ENCODE measurements around the gene CLSTN1. TPM values are rescaled to one million over a fixed set of nuclear protein-coding genes. Genes with fewer than 3 reads are reported as not detected.
A peak's percentile ranks its signal among the peaks of the same experiment; 100 is the strongest.

CLSTN1 gene
- total and polyA plus RNA-seq, 2 of the 13 experiments (the other 11 are each of a cell fraction or from before 2014, with no cell fraction given), result 19.7 to 29.8 TPM

DNA sequence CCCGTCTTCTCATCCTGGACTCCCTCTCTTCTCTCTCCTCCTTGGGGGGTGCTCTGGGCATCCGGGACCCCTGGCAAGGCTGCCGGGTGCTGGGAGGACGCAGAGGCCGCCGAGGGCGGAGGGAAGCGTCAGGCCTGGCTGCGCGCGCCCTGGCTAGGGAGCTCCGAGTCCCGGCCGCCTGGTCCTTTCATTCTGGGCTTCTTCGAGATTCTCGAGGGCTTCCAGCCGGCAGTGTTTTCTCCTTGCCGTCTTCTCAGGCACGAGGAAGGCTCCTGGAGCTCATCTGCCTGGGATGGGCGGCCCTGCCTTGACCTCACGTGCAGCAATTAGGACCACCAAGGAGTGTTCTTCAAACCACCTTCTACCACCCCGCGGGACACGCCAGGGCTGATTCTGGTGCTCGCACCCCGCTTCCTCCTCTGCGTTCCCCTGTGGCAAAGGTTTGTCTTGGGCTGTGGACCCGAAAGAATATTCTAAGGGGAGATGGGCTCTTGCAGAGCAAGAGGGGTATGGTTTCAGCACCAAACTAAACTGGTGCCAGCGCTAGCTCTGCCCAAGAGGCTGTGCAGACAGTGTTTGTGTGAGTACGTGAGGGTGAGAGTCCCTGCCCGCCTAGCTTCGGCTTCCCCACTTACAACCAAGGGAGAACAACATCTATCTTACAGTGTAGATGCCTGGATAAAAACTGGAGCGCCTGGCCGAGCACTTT lies 135.7 kb downstream of the CLSTN1 start:
- in situ Hi-C loops (cut with HindIII; ENCODE audit: extremely low pct_ligation_motif_present, low pct_unique_long_range_greater_than_20kb) (no loop called here), intact Hi-C loops (cut with micrococcal nuclease; ENCODE audit: unreplicated experiment) (no loop called here)
- ChIA-PET POLR2A (interaction anchor here (1.1 to 4.1 kb wide), 4 partner anchors 11 to 255 kb away, joined by 3 to 35 read pairs (median 4); partner anchors contain the start of genes LZIC and NMNAT1), CTCF (ENCODE audit: low intra/inter-chr PET ratio, low total read pairs) (no interaction called here)
- DNase-seq (ENCODE audit: low spot score) (no peak), FAIRE-seq (no peak), ATAC-seq (peak; percentile 58)
- Histone ChIP-seq H3K4me1 (ENCODE audit: insufficient read depth, low read length) (peaks cover 39% of the 10 kb centered on the region), H3K36me3 (replicated peaks in 1 of 2; ENCODE audit: control insufficient read depth in 1 of 2, insufficient read depth in 2 of 2, low read length in 2 of 2) (no peaks in the 10 kb centered on the region), H3K4me2 (ENCODE audit: low read depth, low read length) (peak overlapping the region; percentile 100), H3K4me3 (replicated peaks in 1 of 3; ENCODE audit: insufficient read depth in 1 of 3, low read depth in 2 of 3, low read length in 3 of 3) (peak overlapping the region; percentile 63 to 72 (median 70)), H3K27ac (ENCODE audit: extremely low read length, insufficient read depth, low read length) (no peak overlapping the region), H3K9me3 (ENCODE audit: low read length) (no peaks in the 10 kb centered on the region), H2AFZ (ENCODE audit: low read length) (no peak overlapping the region), H3K27me3 (ENCODE audit: control insufficient read depth in 1 of 2, insufficient read depth in 2 of 2, low read length in 2 of 2) (peaks cover 0 to 18% of the 10 kb centered on the region in 2 experiments; a peak in 1 of 5 replicates), H4K20me1 (ENCODE audit: insufficient read depth, low read length) (no peaks in the 10 kb centered on the region), H3K9ac (ENCODE audit: insufficient read depth, low read depth, low read length) (peak overlapping the region; percentile 49; the same call in 1 of the 2 replicates), H3K79me2 (ENCODE audit: insufficient read depth, low read length) (no peaks in the 10 kb centered on the region)
- WGBS (ENCODE audit: low lambda C conversion rate), result 3% methylated on average over 6 of the region's 34 CpGs
- no TSS peak for BruUV-seq (replicated peaks)
- TF ChIP-seq, protein P1, sequence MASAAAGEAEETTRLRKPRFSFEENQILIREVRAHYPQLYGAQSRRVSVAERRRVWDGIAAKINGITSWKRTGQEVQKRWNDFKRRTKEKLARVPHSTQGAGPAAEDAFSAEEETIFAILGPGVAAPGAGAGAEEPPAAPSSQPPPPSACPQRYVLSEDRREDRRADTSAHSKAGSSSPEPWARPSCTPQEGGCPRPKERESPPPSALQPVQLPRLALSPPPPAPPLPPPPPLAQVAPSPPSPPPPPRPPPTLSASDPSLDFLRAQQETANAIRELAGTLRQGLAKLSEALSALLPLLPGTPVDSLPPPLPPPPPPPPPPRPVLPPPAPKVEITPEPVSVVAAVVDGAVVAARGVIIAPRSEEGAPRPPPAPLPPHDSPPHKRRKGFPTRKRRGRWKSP (CRISPR knock-in tag; IDR thresholded peaks at IDR 0.05), result 0 out of 2 replicates have a peak, but pooled peaks have one; percentile 16
- TF ChIP-seq ZNF441 (CRISPR knock-in tag; IDR thresholded peaks at IDR 0.05; ENCODE audit: borderline replicate concordance) (no peak), ARHGAP35 (CRISPR knock-in tag; IDR thresholded peaks at IDR 0.05; ENCODE audit: borderline replicate concordance) (0 out of 2 replicates have a peak, but pooled peaks have one; percentile 49), HNRNPLL (IDR thresholded peaks at IDR 0.05; ENCODE audit: low read depth, low read length, poor library complexity, severe bottlenecking) (peak; percentile 20), HDAC1 (CRISPR knock-in tag; IDR thresholded peaks at IDR 0.05) (peak; percentile 19), ZSCAN29 (CRISPR knock-in tag; conservative IDR thresholded peaks at IDR 0.05) (no peak), ZNF264 (CRISPR knock-in tag; IDR thresholded peaks at IDR 0.05) (no peak), RXRA (CRISPR knock-in tag; IDR thresholded peaks at IDR 0.05) (0 out of 2 replicates have a peak, but pooled peaks have one; percentile 6), ZNF720 (CRISPR knock-in tag; IDR thresholded peaks at IDR 0.05) (no peak), SRSF1 (optimal IDR thresholded peaks at IDR 0.05; ENCODE audit: low read depth, low read length) (peak; percentile 55), ZNF354B (CRISPR knock-in tag; IDR thresholded peaks at IDR 0.05) (no peak), RFXAP (CRISPR knock-in tag; IDR thresholded peaks at IDR 0.05; ENCODE audit: borderline replicate concordance) (no peak), MEIS2 (CRISPR knock-in tag; IDR thresholded peaks at IDR 0.05) (no peak), ZIK1 (CRISPR knock-in tag; IDR thresholded peaks at IDR 0.05; ENCODE audit: borderline replicate concordance, low read depth) (0 out of 2 replicates have a peak, but pooled peaks have one; percentile 4), STAG1 (CRISPR knock-in tag; IDR thresholded peaks at IDR 0.05) (no peak), HOXA3 (CRISPR knock-in tag; IDR thresholded peaks at IDR 0.05) (no peak), ZNF607 (CRISPR knock-in tag; IDR thresholded peaks at IDR 0.05; ENCODE audit: borderline replicate concordance) (no peak), FOXC1 (CRISPR knock-in tag; IDR thresholded peaks at IDR 0.05; ENCODE audit: borderline replicate concordance) (0 out of 2 replicates have a peak, but pooled peaks have one; percentile 44), ETV6 (CRISPR knock-in tag; conservative IDR thresholded peaks at IDR 0.05) (0 out of 2 replicates have a peak, but pooled peaks have one; percentile 15), ZNF501 (CRISPR knock-in tag; IDR thresholded peaks at IDR 0.05) (0 out of 2 replicates have a peak, but pooled peaks have one; percentile 3), ZFY (CRISPR knock-in tag; IDR thresholded peaks at IDR 0.05) (peak; percentile 43; the same call in 1 of the 2 replicates), U2AF2 (IDR thresholded peaks at IDR 0.05; ENCODE audit: low read depth, low read length) (no peak), ZNF7 (CRISPR knock-in tag; IDR thresholded peaks at IDR 0.05) (no peak), ATF1 (CRISPR knock-in tag; IDR thresholded peaks at IDR 0.05) (no peak)
- TF ChIP-seq, protein P2, sequence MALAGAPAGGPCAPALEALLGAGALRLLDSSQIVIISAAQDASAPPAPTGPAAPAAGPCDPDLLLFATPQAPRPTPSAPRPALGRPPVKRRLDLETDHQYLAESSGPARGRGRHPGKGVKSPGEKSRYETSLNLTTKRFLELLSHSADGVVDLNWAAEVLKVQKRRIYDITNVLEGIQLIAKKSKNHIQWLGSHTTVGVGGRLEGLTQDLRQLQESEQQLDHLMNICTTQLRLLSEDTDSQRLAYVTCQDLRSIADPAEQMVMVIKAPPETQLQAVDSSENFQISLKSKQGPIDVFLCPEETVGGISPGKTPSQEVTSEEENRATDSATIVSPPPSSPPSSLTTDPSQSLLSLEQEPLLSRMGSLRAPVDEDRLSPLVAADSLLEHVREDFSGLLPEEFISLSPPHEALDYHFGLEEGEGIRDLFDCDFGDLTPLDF (CRISPR knock-in tag; IDR thresholded peaks at IDR 0.05), result no peak

Measured in HepG2 (cell line).